ENCODE measurements around the gene UBL3. TPM values are rescaled to one million over a fixed set of nuclear protein-coding genes. Genes with fewer than 3 reads are reported as not detected.

UBL3 gene
- total RNA-seq, 1 experiment from 2014 or later, result 19.0 TPM

- Histone ChIP-seq H4K91ac (ENCODE audit: insufficient read length, low read depth, low read length) (no peak overlapping the region), H3K18ac (ENCODE audit: insufficient read length, low read depth, low read length) (no peak overlapping the region), H3K4me1 (ENCODE audit: insufficient read depth, low read length) (no peaks in the 10 kb centered on the region), H3K23me2 (ENCODE audit: insufficient read length, low read depth, low read length, poor library complexity, severe bottlenecking) (no peaks in the 10 kb centered on the region), H3K56ac (ENCODE audit: insufficient read length, low read depth, low read length) (no peak overlapping the region), H3K23ac (ENCODE audit: insufficient read length, low read depth, low read length) (no peak overlapping the region), H3K14ac (ENCODE audit: insufficient read depth, low read length) (no peak overlapping the region), H4K20me1 (ENCODE audit: control insufficient read depth, insufficient read depth, insufficient read length) (no peaks in the 10 kb centered on the region), H3K27me3 (ENCODE audit: insufficient read depth, low read length) (no peaks in the 10 kb centered on the region), H2BK12ac (ENCODE audit: insufficient read length, low read depth, low read length) (no peak overlapping the region), H3K4me2 (ENCODE audit: insufficient read depth, insufficient read length, low read length) (no peak overlapping the region), H3K27ac (ENCODE audit: insufficient read length, low read depth, low read length) (no peak overlapping the region), H3K4ac (ENCODE audit: low read depth, low read length) (no peak overlapping the region), H3K9me3 (ENCODE audit: control insufficient read depth, low read depth, low read length) (no peaks in the 10 kb centered on the region), H2BK15ac (ENCODE audit: low read depth, low read length) (no peak overlapping the region), H2BK120ac (ENCODE audit: low read depth, low read length, poor library complexity, severe bottlenecking) (no peak overlapping the region), H2AK5ac (ENCODE audit: insufficient read length, low read length) (no peak overlapping the region), H3K79me1 (ENCODE audit: insufficient read depth, low read depth, low read length, poor library complexity, severe bottlenecking) (no peaks in the 10 kb centered on the region), H3K9ac (ENCODE audit: extremely low read depth, insufficient read length, low read length) (no peak overlapping the region), H2AFZ (ENCODE audit: low read length) (no peak overlapping the region), H3T11ph (ENCODE audit: low read length) (no peak overlapping the region), H2BK5ac (ENCODE audit: insufficient read length, low read length) (no peak overlapping the region), H4K5ac (ENCODE audit: insufficient read length, low read depth, low read length) (no peak overlapping the region), H4K8ac (replicated peaks; ENCODE audit: insufficient read length, low read depth, low read length) (no peak overlapping the region), H2BK20ac (ENCODE audit: low read depth, low read length, poor library complexity, severe bottlenecking) (no peak overlapping the region), H3K79me2 (ENCODE audit: insufficient read depth, low read length) (no peaks in the 10 kb centered on the region; the same call in 1 of the 2 replicates)
- DNase-seq, result no peak
- Mint-ChIP-seq H3K36me3 (ENCODE audit: insufficient read depth in 1 of 3, low read depth in 3 of 3) (no peaks in the 10 kb centered on the region; a peak in 1 of 7 replicates), H3K4me3 (no peak overlapping the region), H3K4me1 (peaks cover 16 to 21% of the 10 kb centered on the region in 2 experiments), H3K27me3 (ENCODE audit: low read depth) (no peaks in the 10 kb centered on the region), H3K27ac (0 out of 7 replicates have a peak overlapping the region, but pooled peaks of 1 of the 3 experiments have one; percentile 13), H3K9me3 (no peaks in the 10 kb centered on the region)
- WGBS (ENCODE audit: extremely low coverage, insufficient read length, low lambda C conversion rate), result no CpG with 5 or more reads among the region's 2 CpGs
- TF ChIP-seq CTCF (conservative IDR thresholded peaks at IDR 0.05), result no peak
Measured at GRCh38 chr13:29819143-29819542, 31.3 kb downstream of the UBL3 start.
